Fibroblast of upper back skin (primary cell): Measurements from ENCODE around the gene LEKR1.
"Not testable (repeated sequence)": the region's sequence is repeated elsewhere in the genome, so short reads cannot be mapped to it uniquely, and the experiment has no call there.

ENCODE experiments used
- DNase-seq: peaks from one replicate; pipeline ENCODE4 v3.0.0-alpha.2; 2013

The LEKR1 gene

DNA sequence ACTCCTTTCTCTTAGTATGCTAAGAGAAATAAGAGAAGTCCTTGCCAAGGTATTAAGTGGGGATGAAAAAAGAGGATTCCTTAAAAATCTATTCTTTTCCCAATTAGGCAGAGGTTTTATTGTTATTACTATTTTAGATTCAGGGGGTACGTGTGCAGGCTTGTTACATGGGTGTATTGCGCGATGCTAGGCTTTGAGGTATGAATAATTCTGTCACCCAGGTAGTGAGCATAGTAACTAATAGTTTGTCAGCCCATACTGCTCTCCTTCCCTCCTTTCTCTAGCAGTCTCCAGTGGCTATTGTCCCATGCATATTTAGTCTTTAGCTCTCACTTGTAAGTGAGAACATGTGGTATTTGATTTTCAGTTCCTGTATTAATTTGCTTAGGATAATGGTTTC is 83.9 kb downstream of the LEKR1 start:
- DNase-seq = no peak

DNA sequence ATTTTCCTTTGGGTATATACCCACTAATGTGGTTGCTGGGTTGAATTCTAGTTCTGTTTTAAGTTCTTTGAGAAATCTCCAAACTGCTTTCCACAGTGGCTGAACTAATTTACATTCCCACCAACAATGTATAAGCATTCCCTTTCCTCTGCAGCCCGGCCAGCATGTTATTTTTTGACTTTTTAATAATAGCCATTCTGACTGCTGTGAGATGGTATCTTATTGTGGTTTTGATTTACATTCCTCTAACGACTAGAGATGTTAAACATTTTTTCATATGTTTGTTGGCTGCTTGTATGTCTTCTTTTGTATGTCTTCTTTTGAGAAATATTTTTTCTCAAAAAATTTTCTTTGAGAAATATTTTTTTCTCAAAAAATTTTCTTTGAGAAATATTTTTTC is 84.7 kb downstream of the LEKR1 start:
- DNase-seq = peak; percentile 31

DNA sequence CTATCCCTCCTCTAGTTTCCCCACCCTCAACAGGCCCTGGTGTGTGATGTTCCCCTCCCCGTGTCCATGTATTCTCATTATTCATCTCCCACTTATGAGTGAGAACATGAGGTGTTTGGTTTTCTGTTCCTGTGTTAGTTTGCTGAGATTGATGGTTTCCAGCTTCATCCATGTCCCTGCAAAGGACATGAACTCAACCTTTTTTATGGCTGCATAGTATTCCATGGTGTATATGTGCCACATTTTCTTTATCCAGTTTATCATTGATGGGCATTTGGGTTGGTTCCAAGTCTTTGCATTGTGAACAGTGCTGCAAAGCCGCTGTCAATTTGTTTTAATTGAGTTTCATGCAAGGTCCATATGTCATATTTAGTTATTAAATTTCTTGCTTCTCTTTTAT is 88.1 kb downstream of the LEKR1 start:
- DNase-seq = not testable (repeated sequence)

DNA sequence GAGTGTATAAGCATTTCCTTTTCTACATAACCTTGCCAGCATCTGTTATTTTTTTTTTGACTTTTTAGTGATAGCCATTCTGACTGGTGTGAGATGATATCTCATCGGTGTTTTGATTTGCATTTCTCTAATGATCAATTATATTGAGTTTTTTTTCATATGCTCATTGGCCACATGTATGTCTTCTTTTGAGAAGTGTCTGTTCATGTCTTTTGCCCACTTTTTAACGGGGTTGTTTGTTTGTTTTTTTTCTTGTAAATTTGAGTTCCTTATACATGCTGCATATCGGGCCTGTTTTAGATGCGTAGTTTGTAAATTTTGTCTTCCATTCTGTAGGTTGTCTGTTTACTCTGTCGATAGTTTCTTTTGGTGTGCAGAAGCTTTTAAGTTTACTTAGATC is 89.2 kb downstream of the LEKR1 start:
- no peak for DNase-seq

DNA sequence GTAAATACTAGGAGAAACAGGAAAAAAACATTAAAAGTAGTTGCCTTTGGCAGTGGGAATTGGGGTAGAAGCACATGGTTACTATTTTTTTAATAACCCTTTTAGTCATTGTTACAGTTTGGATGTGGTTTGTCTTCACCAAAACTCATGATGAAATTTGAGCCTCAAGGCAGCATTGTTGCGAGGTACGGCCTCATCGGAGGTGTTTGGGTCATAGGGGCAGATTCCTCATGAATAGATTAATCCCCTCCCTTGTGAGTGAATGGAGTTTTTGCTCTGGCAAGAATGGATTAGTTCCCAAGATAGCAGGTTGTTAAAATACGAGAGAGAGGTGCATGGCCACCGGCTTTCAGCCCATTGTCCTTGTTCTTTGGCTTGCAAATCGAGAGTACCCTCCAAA is 92.6 kb downstream of the LEKR1 start:
- no peak for DNase-seq

DNA sequence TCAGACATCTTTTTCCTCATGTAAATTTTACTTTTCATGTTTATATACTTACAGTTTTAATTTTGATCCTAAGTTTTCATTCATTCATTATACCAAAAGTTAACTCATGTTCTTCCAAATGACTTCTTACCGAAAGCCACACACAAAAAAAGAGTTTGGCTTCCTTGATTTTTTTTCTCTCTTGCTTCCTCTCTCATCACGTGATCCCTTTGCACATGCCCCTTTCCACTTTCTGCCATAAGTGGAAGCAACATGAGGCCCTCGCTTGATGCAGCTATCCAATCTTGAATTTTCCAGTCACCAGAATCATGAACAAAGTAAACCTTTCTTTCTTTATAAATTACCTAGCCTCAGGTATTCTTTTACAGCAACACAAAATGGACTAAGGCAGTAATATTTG is 93.7 kb downstream of the LEKR1 start:
- DNase-seq = no peak

DNA sequence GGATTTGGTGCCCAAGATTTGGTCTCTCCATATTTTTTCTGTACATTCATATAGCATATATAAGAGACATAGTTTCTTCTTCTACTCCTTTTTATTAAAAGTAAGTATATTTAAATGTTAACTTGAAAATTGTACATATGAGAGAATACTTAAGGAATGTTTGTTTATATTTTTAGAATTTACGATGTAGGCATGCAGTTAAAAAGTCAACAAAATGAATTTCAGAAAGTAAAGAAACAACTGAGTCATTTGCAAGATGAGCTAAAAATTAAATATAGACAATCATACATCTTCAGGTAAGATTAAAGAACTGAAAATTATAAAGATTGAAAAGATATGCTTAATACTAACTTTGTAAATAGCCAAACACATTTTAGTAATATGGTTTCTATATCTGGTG is 94.2 kb downstream of the LEKR1 start:
- no peak for DNase-seq

DNA sequence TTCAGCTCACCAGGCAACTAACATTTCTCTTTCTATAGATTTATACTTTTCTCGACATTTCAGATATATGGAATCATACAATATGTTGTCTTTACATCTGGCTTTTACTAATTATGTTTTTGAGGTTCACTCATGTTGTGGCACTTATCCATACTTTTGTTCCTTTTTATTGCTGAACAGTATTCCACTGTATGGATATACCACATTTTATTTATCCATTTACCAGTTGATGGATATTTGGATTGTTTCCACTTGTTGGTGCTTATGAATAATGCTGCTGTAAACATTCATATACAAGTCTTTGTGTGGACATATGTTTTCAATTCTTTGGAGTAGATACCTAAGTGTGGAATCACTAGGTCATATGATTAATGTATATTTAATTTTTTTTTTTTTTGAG is 97.2 kb downstream of the LEKR1 start:
- DNase-seq = no peak

DNA sequence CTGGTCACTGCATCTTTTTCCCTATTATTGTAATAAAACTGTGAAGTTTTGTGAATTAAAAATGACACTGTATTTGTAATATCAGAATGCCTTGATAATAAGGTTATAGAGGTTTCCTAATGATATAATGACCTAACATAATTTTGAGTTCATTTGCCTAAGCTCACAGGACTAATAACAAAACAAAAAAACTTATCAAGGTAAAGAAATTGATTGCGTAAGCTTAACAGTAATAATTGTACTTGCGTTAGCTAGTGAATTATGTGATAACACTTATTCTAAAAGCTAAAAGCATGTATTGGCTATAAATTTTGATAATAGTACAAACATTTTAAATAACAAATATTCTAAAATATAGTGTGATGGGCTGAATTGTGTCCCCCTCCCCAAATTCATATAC is 112.6 kb downstream of the LEKR1 start:
- DNase-seq = no peak

DNA sequence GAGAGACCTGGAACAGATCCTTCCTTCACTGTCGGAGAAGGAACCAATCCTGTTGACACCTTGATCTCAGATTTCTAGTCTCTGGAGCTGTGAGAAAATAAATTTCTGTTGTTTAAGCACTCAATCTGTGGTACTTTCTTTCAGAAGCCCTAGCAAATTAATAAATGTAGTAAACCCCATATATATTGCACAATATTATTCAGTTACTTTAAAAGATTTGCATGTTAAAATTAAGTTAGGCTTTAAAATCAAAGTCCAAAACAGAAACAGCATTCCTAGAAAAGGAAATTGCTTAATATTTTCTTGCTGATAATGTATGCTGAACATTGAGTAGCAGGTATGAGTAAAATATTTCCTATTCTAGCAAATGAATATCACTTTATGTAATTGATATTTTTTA is 113.2 kb downstream of the LEKR1 start:
- DNase-seq = no peak

DNA sequence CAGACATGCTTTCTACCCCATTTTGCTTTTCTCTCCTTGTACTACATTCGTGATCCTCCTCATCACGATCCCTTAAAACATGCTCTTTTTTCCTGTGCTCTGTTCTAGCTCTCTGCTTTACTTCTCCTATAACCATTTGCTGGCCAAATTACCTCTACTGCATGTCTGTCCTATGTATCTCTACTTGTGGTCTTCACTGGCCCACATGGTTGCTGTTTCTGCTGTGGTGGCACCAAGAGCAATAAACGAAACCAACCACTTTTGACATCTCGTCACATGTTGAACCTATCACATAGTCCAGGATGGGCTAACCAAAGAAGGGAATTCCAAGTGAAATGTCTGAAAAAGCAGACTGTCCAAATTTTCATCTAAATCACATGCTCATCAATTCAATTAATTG is 115.2 kb downstream of the LEKR1 start:
- no peak for DNase-seq

DNA sequence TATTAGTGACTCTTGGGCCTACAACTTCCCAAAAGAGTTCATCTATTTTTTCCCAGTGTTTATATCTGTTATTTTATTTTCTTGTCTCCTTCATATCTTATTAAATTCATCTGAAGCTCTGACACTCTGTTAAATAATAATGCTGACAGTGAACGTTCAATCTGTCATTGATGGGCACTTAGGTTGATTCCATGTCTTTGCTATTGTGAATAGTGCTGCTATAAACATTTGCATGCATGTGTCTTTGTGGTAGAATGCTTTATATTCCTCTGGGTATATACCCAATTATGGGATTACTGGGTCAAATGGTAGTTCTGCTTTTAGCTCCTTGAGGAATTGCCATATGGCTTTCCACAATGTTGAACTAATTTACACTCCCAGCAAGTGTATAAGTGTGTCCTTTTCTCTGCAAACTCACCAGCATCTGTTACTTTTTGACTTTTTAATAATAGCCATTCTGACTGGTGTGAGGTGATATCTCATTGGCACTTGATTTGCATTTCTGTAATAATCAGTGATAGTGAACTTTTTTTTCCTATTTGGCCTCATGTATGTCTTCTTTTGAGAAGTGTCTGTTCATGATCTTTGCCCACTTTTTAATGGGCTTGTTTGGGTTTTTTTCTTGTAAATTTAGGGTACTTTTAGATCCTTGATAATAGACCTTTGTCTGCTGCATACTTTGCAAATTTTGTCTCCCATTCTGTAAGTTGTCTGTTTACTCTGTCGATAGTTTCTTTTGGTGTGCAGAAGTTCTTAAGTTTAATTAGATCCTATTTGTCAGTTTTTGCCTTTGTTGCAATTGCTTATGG is 122.5 kb downstream of the LEKR1 start:
- no peak for DNase-seq

DNA sequence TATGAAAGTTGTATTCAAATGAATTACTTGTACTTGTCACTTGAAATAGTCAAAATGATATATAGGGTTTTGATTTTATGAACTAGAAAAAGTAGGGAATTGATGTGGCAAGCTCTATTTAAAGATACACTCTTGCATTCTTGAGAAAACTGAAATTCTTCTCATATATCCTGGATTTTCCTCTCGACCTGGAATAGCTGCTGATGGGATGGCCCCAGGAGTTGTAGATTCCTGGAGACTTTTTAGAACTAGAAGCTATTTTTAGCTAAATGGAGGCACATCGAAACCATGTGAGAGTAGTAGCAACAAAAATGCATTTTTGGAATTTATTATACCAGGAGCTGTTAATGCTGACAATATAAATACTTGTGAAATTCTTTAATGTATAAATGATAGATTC is 125.9 kb downstream of the LEKR1 start:
- DNase-seq = peak; percentile 58

DNA sequence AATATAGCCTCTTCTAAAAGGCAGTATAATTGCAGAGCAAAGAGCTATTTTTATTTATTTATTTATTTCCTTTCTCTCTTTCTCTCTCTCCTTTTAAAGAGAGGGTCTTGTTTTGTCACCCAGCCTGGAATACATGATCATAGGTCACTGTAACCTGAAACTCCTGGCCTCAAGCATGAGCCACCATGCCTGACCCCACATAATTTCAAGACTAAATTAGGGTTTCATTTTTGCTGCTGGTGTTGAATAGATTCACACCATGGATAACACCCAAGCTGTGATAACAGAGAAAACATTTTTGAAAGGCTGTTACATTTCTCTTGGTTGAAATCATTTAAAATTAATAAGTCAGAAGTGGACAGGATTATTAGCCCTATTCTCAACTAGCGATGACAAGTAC is 131.6 kb downstream of the LEKR1 start:
- no peak for DNase-seq

DNA sequence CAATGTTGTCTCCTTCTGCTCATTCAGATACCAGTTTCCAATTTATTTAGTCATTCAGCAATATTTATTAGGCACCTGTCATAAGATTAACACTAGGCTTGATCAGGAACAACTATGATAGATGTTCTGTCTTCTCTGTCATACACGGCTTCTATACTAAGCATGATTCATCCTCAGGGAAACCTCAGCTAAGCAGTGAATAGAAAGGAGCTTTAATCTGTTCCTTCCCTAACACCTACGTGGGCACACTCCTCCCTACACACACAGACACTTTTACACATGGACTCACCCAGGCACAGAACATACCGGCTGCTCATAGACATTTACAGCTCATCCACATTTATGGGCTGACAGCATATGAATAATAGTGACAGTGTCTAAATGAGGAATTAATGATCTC is 136.9 kb downstream of the LEKR1 start:
- DNase-seq = no peak

DNA sequence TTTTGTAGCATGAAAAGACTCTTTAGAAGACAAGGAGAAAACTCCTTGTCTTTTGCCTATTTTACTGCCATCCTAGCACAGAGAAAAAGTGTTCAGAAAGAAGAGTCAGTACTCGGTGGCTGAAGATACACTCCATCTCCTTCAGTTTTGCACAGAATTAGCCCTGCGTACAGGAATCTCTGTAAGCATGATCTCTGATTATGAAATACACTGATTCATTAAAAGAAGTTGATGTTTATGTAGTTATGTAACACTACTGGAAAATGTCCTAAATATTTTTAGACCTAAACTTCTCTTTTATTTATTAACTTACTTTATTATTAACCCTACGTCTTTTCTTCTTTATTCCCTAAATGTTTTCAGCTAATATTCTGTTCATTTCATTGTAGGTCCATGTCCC is 138.4 kb downstream of the LEKR1 start:
- no peak for DNase-seq

DNA sequence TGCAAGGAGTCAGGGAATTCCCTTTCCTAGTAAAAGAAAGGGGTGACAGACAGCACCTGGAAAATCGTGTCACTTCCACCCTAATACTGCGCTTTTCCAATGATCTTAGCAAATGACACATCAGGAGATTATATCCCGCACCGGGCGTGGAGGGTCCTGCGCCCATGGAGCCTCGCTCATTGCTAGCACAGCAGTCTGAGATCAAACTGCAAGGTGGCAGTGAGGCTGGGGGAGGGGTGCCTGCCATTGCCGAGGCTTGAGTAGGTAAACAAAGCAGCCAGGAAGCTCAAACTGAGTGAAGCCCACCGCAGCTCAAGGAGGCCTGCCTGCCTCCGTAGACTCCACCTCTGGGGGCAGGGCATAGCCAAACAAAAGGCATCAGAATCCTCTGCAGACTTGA is 140.2 kb downstream of the LEKR1 start:
- DNase-seq = not testable (repeated sequence)

DNA sequence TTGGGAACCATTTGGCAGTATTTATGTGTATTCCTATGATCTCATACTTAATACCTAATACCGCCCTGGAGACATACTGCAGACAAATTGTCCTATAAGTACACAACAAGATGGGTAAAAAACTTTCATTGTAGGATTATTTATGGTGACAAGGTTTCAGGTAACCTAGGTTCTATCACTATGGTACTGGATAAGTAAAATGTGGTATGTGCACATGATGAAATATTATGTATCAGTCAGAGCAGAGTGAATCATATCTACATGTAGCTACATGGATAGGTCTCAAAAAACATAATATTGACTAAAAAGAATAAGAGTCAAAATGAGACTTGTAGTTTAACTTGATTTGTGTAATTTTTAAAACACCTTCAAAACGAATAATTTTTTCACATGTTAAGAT is 147.8 kb downstream of the LEKR1 start:
- DNase-seq = no peak

DNA sequence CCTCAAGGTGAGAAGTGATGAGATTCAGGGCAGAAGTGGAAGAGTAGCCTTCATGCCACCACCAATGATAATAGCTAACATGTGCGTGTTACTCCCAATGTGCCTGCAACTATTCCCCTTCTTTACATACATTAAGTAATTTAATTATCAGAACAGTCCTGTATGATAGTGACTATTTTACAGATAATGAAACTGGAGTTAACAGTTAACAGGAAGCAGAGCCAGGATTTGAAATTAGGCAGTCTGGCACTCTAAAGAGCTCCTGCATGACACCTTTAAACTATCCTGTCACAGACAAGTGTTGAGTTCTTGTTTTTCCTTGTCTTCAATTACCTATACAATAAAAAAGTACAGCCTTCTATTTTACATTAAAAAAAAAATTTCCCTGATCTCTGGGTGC is 148.8 kb downstream of the LEKR1 start:
- DNase-seq = no peak

DNA sequence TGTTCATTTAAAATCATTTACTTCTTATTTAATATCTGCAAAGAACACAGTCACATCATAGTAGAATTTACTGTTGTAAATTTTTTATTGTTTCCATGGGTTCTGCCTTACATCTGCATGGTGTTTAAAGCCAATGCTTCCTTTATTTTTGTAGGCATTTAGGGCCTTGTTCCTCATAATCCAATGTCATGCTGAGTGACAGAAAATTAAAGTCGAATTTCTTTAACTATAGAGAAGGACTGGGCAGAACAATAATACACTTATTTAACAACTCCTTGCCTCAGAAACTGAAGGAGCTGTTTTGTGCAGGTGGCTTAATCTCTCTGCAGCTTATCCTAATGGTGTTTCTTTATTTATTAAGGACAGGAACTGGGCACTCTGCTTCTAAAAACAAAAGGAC is 149.6 kb downstream of the LEKR1 start:
- DNase-seq = no peak

DNA sequence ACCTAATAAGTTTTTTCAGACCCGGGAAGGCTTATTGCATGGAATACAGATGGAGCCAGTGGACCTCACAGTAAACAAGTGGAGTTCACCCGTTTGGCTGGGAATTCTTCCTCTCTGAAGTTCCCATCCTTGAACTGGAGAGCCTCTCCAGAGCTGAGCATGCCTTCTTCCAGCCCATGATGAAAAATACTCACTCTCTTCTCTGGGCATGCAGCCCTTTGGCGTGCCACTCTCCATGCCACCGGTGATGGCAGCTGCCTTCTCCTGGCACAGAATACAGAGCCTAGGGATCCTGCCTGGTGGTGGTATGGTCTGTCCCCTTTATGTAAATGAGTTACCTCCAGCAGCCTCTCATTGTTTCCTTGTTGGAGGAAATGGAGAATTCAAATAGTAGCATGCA is 150.8 kb downstream of the LEKR1 start:
- no peak for DNase-seq

DNA sequence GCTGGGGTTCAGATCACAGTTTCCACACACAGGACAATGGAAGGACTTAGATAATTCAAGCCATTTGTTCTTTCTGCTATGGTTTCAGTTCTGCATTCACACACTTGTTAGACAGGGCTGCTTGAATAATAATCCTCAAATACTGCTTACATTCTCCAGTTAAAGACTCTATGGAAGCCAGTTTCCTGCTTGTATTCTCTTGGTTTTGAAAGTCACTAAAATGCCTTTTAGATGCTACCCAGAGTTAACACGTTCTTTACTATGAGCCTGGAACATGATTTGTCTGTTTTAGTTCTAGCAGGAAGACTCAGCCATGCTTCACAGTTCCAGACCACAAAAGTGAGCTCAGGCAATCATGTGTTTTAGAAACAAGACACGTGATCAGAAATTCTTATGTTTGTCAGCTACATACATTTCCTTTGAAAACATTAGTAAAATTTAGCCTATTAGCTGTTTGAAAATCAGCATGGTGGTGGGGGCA is 152.4 kb downstream of the LEKR1 start:
- peak; percentile 24 for DNase-seq

DNA sequence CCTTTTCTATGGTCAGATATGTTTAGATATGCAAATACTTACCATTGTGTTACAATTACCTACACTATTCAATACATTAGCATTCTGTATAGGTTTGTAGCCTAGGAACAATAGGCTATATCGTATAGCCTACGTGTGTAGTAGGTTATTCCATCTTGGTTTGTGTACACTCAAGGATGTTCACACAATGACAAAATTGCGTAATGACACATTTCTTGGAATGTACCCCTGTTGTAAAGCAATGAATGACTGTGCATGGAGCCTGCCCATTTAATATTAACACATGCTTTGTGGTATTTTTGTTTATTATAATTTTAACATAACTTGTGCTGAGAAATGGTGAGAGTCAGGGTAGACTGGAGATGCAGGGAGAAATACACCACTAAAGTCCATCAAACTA is 154.9 kb downstream of the LEKR1 start:
- peak; percentile 2 for DNase-seq

DNA sequence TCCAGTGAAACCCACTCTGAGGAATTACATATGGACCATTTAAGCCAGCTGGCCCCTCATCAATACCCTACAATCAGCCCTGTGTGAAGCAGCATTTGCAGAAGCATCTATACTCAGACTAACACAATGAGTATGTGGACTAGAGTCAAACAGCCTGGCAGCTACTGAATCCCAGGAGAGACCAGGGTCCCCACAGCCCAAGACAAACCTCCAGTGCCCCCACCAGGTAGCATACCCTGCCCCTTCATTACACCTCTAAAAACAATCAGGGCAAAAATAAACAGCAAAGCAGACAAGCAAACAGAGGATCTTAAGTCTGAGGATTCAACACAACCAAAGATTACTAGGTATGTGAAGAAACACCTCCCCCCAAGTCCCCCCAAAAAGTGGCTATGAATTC is 157.4 kb downstream of the LEKR1 start:
- no peak for DNase-seq

DNA sequence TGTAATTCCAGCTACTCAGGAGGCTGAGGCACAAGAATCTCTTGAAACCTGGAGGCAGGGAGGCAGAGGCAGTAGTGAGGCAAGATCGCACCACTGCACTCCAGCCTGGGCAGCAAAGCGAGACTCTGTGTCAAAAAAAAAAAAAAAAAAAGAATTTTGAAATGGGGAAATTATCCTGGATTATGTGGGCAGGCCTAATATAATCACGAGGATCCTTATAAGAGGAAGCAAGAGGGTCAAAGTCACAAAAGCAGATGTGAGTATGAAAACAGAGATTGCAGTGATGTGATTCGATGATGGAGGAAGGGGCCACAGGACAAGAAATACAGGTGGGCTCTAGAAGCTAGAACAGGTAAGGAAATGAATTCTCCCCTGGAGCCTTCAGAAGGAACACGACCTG is 159.6 kb downstream of the LEKR1 start:
- no peak for DNase-seq
